PC-9 (cell line): ENCODE results near the gene HTR1A.

Experiments
- EZH2 ChIP-seq: fragments of 200-600 bp; sonication (generic); IDR thresholded peaks from 2 replicates; pipeline ENCODE4 v1.8.0; 2017; ENCODE audit warnings: antibody characterized with exemption, low read depth
- TF ChIP-seq, protein P1 (sequence below): fragments of 200-600 bp; sonication (generic); conservative IDR thresholded peaks from 2 replicates; pipeline ENCODE4 v1.6.1; 2017; ENCODE audit warnings: mixed run types, antibody characterized with exemption, mild to moderate bottlenecking, moderate library complexity

GRCh38 chr5:64000096-64000495 is 37.9 kb upstream of the HTR1A start:
- TF ChIP-seq, protein P1, sequence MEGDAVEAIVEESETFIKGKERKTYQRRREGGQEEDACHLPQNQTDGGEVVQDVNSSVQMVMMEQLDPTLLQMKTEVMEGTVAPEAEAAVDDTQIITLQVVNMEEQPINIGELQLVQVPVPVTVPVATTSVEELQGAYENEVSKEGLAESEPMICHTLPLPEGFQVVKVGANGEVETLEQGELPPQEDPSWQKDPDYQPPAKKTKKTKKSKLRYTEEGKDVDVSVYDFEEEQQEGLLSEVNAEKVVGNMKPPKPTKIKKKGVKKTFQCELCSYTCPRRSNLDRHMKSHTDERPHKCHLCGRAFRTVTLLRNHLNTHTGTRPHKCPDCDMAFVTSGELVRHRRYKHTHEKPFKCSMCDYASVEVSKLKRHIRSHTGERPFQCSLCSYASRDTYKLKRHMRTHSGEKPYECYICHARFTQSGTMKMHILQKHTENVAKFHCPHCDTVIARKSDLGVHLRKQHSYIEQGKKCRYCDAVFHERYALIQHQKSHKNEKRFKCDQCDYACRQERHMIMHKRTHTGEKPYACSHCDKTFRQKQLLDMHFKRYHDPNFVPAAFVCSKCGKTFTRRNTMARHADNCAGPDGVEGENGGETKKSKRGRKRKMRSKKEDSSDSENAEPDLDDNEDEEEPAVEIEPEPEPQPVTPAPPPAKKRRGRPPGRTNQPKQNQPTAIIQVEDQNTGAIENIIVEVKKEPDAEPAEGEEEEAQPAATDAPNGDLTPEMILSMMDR, result no peak
- no peak for TF ChIP-seq EZH2
